Measurements from ENCODE around the gene TALDO1.
"Not testable (repeated sequence)": the region's sequence is repeated elsewhere in the genome, so short reads cannot be mapped to it uniquely, and the experiment has no call there.

Gene TALDO1

DNA sequence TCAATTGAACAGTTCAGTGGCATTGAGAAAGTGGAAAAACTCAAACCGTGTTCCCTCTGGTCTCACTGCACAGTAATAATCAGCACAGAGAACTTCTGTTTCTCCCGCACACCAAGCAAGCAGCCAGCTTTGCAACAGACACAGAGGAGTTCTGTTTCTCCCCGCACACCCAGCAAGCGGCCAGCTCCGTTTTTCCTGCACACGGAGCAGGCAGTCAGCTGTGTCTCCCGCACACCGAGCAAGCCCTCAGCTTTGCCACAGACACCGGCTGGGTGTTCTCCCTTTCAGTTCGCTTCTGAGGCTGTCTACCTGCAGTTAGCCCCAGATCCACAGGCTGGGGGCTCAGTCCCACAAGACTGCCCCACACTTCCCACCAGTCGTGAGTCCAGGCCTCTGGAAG is 9.9 kb upstream of the TALDO1 start:
- no peak for DNase-seq (ENCODE audit: low spot score)

DNA sequence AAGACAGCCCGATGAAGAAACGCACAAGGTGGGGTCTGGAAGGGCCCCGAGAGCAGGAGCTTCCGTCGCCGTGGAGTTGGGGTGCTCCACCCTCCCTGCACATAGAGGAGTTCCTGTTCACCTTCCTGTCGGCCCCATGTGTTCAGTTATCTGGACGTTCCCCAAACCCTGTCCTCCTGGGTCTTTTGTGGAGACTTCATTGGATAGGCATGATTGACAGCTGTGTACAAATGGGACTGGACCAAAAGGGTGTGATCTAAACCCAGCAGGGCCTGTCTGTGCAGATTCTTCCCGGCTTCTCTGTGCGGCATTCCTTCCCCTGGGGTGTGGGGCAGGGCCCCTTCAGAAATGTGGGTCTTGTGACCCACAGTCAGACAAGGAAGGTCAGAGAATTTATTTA is 9.4 kb upstream of the TALDO1 start:
- DNase-seq (ENCODE audit: low spot score): not testable (repeated sequence)

GRCh38 chr11:742156-742546 is 5.1 kb upstream of the TALDO1 start:
- no peak for DNase-seq (ENCODE audit: low spot score)

DNA sequence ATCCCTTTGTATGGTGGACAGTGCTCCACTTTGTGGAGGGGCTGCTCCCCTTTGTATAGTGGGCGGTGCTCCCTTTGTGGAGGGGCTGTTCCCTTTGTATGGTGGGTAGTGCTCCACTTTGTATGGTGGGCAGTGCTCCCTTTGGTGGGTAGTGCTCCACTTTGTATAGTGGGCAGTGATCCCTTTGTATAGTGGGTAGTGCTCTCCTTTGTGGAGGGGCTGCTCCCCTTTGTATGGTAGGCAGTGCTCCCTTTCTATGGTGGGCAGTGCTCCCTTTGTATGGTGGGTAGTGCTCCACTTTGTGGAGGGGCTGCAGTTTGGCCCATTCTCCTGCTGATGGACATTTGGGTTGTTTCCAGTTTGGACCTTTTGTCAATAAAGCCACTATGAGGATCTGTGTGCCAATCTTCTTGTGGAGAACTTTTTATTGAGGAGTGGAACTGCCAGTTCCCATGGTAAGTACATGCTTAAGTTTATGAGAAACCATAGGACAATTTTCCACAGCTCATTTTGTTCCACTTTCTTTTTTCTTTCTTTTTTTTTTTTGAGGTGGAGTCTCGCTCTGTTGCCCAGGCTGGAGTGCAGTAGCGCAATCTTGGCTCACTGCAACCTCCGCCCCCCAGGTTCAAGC is 4.6 kb upstream of the TALDO1 start:
- no peak for DNase-seq (ENCODE audit: low spot score)

DNA sequence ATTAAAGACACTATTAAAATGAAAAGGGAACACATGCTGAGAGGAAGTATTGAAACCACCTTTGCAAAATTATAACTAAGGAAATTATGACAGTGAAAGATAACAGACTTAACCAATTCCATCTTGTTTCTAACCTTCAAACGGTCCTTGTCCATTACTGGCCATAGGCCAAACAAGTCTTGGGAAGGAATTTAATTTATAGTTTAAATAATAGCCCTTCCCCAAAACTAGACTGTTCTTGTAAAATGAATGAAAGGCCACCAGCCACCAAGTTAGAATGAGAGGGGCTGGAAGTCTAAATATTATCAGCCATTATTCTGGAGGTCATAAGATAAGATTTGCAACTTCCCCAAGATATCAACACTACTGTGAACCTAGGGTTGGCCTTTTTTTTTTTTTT is 1.8 kb upstream of the TALDO1 start:
- DNase-seq (ENCODE audit: low spot score): no peak

DNA sequence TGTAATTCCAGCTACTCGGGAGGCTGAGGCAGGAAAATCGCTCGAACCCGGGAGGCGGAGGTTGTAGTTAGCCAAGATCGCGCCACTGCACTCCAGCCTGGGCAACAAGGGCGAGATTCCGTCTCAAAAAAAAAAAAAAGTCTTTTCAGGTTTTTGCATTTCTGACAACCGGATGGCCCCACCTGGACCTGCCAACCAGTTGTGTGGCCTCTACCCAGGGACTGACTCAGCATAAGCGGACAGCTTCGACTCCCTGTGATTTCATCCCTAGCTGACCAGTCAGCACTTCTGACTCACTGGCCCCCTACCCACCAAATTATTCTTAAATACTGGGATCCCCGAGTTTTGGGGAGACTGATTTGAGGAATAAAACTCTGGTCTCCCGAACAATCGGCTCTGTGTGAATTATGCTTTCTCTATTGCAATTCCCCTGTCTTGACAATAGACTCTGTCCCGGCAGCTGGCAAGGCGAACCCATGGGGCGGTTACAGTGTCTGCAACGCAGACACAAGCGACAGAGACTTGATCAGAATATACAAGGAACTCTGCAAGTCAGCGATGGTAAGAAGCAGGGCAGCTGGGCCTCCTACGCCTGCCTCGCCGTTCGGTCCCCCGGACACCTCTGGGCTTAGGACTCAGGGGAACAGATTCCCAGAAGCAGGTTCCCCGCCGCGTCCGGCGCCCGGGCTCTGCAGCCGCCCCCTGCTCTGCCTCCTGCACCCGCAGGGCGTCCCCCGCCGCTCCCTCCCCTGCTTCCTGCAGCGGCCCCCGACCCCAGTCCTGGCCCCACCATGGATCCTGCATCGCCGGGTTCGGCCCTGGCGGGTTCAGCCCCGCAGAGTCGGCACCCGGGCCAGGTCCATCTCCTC is 741 bp upstream of the TALDO1 start:
- DNase-seq (ENCODE audit: low spot score): no peak

DNA sequence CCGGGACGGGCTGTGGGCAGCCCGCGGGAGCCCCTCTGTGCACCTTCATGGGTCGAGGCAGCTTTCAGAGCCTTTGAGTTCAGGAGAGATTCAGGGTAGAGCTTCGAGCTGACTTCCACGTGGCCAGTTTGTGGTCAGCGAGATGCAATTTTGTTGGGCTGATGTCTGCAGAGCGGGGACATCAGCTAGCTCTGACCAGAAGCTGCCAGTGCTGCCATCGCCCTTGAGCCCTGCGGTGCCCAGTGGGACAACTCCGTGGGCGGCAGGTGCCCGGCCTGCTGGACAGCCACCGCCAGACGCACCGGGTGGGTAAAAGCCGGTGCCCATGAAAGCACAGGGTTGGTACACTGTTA is 719 bp downstream of the TALDO1 start:
- no peak for DNase-seq (ENCODE audit: low spot score)

DNA sequence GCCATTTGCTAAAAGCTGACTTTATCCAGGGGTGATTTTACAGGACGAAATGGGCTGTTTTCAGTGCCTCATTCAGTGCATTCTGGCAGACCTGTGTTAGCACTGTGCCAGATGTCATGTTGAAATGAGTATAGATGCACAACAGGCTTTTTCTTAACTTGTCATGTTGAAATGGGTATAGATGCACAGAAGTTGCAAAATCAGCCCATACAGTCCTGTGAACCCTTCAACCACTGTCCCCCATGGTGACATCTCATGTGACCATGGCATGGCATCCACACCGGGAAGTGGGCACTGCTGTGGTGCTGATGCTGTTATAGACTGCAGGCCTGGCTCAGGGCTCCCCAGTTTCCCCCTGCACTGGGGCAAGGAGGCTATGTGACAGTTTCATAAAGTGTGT is 2.5 kb downstream of the TALDO1 start:
- DNase-seq (ENCODE audit: low spot score): no peak

DNA sequence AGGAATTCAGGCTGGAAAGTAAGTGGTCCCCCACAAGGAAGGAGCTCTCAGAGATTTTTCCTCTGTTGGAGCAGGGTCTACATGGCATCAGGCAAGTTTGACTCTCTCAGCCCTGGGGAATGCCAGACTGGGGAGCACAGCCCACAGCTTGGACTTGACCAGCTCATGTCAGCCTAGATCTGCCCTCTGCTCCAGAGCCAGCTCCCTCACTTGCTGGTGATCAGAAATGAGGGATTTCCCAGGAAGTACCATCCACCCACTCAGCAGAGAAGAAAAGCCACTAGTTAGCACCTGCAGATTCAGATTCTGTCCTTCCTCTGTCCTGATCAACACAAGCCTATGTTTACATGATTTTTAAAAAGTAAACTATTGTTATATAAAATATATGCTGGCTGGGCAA is 13.0 kb downstream of the TALDO1 start:
- DNase-seq (ENCODE audit: low spot score): no peak

GRCh38 chr11:761526-762108 is 14.4 kb downstream of the TALDO1 start:
- DNase-seq (ENCODE audit: low spot score): no peak

GRCh38 chr11:762421-763072 is 15.3 kb downstream of the TALDO1 start:
- peak; percentile 88 for DNase-seq (ENCODE audit: low spot score)

- DNase-seq (ENCODE audit: low spot score): peak; percentile 38
Measured at GRCh38 chr11:763073-763463, 15.8 kb downstream of the TALDO1 start.

DNA sequence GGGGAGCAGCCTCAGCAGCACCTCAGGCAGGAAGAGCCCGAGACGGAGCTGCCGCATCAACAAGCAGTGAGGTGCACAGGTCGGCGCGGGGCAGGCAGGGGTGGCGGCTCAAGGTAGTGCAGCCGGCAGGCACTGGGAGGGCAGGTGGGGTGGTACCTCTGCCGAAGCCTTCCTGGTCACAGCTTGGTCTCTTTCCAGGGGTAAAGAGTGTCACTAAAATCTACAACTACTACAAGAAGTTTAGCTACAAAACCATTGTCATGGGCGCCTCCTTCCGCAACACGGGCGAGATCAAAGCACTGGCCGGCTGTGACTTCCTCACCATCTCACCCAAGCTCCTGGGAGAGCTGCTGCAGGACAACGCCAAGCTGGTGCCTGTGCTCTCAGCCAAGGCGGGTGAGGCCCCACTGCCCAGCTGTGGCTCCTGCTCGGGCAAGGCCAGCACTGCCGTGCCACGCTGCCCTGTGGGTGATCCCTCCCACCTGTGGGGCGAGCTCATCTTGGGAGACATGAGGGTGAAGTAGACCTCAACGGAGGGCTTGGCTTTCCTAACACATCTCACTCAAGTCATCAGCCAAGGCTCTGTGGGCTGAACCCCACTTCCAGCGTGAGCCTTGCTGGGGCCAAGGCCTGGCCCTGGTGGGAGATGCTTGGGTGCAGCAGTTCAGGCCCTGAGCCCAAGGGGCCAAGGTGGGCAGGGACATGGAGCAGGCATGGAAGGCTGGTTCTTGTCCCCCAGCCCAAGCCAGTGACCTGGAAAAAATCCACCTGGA is 16.5 kb downstream of the TALDO1 start:
- DNase-seq (ENCODE audit: low spot score): peak; percentile 36

DNA sequence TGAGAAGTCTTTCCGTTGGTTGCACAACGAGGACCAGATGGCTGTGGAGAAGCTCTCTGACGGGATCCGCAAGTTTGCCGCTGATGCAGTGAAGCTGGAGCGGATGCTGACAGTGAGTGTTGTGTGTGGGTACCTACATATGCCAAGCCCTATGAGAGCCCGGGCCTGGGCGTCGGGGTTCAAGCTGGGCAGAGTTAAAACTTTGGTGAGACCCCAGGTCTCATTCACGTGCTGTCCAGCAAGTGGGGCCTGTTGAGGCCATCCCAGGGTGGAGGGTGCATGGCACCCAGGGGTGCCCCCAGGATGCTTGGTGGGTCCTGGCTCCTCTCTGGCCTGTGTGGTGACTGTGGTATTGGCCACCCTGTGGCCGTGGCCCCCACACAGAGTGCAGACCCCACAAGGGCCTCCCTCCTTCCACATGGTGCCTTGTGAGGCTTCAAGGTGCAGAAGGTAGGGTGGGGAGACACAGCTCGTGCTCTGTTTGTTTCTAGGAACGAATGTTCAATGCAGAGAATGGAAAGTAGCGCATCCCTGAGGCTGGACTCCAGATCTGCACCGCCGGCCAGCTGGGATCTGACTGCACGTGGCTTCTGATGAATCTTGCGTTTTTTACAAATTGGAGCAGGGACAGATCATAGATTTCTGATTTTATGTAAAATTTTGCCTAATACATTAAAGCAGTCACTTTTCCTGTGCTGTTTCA is 17.2 kb downstream of the TALDO1 start:
- DNase-seq (ENCODE audit: low spot score): no peak

DNA sequence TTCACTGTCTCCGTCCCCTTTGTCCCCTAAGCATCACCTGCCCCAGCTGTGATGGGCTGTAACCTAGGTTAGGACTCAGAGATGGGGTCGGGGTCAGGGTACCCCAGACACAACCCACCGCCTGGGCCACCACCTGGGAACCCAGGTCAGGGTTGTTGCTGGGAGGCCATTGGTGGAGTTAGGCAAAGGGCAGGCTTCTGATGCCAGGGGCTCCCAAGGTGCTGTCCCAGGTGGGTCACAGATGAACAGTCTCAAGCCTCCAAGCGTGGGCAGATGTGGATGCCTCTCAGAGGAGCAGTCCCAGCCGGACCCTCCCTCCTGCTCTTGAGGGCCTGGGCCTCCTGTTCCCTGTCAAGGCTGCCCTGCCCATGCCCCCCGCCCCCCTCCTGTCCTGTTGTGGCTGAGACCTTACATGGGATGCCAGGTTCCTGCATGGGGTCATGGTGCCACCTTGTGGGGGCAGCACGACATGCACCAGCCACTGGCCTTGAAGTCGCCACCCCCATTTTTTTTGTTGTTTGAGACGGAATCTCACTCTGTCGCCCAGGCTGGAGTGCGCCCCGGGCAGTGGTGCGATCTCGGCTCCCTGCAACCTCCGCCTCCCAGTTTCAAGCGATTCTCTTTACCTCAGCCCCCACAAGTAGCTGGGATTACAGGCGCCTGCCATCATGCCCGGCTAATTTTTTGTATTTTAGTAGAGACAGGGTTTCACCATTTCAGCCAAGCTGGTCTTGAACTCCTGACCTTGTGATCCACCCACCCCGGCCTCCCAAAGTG is 17.9 kb downstream of the TALDO1 start:
- peak; percentile 83 for DNase-seq (ENCODE audit: low spot score)

DNA sequence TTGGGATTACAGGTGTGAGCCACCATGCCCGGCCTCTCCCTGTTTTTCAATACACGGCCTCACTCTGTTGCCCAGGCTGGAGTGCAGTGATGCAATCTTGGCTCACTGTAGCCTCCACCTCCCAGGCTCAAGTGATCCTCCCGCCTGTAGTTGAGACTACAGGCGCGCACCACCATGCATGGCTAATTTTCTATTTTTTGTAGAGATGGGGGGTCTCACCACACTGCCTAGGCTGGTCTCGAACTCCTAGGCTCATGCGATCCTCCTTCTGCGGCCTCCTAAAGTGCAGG is 18.5 kb downstream of the TALDO1 start:
- DNase-seq (ENCODE audit: low spot score): no peak

GRCh38 chr11:766106-766935 is 19.1 kb downstream of the TALDO1 start:
- DNase-seq (ENCODE audit: low spot score): no peak

GRCh38 chr11:766936-767210 is 19.6 kb downstream of the TALDO1 start:
- DNase-seq (ENCODE audit: low spot score): no peak

- no peak for DNase-seq (ENCODE audit: low spot score)
Measured at GRCh38 chr11:767238-767637, 20.0 kb downstream of the TALDO1 start.

DNA sequence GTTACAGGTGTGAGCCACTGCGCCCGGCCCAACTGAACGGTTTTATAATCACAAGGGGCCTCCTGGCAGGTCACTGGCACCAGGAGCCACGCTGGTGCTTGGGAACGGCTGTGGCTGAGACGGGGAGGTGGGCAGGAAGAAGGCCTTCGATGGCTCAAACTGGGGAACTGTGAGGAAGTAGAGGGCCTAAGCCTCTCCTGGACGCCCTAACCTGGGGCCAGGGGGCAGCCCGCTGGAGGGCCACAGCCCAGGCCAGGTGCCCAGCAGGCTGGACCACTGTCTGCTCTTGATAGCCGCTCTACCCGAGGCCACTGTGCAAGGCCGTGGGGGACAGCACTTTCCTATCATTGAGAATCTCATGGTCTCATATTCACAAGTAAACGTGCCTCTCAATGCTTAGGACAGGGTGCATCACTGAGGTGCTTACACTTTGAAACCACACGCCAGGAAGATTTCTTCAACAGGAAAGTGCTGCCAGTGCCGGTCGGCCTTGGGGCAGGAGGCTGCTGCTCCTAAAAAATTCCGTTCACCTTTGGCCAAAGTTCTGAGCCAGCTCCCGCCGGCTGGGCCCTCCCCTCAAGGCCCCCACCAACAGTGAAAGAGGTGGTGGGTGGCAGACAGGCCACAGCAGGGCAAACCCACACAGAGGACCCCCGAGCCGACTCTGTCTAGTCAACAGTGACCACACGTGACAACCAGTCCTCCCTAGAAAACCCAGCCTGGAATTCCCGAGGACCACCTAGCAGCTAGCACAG is 22.8 kb downstream of the TALDO1 start:
- DNase-seq (ENCODE audit: low spot score): no peak
